ENCODE data around the gene DIO3.
"Not testable (repeated sequence)": the region's sequence is repeated elsewhere in the genome, so short reads cannot be mapped to it uniquely, and the experiment has no call there.

DIO3 gene

DNA sequence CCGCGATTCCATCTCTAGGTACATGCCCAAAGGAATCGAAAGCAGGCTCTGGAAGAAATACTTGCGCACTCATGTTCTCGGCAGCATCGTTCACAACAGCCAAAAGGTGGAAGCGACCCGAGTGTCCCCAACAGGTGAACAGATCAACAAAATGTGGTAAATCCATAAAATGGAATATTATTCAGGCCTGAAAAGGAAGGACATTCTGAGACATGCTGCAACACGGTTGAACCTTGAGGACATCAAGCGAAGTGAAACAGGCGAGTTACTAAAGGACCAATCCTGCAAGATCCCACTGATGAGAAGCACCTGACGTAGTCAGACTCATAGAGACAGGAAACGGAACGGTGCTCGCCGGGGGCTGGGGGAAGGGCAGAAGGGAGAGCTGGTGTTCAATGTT lies 17.5 kb upstream of the DIO3 start:
- no peak for DNase-seq

DNA sequence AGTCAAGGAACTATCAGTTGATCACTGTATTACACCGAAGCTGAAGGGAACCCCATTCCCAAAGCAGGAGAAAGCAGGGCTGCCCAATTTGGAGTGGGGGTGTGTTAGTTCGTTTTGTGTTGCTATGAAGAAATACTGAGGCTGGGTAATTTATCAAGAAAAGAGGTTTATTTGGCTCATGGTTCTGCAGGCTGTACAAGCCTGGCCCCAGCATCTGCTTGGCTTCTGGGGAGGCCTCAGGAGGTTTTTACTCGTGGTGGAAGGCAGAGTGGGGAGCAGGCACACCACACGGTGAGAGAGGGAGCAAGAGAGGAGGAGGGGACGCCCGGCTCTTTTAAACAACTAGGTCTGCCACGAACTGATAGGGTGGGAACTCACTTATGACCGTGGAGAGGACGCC lies 16.7 kb upstream of the DIO3 start:
- no peak for DNase-seq

DNA sequence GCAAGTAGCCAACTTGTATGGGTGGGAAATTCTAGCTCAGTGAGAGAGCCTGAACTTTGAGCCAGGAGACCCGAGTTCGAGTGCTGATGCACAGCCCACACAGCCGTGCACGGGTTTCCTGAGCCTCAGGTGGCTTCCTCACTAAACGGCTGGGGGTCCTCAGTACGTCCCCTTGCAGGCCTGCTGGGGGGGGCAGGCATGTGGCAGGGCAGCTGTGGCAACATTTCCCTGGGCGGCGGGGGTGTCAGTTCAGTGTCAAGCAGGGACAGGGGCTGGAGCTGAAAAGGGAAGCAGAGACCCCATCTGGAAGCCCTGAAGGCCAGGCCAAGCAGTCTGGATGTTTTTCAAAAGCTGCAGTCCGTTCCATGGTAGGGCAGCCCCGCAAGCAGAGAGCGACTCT lies 14.6 kb upstream of the DIO3 start:
- no peak for DNase-seq

DNA sequence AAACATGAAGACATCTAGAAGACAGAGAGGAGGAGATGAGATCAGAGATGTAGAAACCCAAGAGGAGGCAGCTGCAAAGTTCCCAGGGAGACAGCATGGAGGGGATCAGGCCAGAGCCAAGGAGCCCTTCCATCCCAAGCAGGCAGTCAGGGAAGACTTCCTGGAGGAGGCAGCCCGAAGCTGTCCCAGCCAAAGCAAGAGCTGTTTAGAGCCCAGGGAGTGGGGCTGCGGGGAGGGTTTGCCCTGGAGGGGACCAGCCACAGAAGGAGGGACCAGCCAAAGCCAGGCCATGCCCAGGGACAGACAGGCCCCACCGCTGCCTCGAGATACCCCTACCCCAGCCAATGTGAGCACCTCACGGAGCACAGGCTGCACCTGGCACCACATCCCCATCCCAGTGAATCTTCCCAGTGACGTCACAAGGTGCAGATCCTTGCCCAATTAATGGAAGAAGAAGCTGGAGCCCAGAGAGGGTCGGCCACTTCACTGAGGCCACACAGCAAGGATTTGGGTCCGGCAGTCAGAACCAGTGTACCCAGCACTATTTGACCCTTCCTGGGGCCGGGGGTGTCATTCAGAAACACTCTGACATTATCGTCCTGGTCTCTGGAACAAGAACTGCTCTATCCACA lies 14.1 kb upstream of the DIO3 start:
- DNase-seq, result no peak

DNA sequence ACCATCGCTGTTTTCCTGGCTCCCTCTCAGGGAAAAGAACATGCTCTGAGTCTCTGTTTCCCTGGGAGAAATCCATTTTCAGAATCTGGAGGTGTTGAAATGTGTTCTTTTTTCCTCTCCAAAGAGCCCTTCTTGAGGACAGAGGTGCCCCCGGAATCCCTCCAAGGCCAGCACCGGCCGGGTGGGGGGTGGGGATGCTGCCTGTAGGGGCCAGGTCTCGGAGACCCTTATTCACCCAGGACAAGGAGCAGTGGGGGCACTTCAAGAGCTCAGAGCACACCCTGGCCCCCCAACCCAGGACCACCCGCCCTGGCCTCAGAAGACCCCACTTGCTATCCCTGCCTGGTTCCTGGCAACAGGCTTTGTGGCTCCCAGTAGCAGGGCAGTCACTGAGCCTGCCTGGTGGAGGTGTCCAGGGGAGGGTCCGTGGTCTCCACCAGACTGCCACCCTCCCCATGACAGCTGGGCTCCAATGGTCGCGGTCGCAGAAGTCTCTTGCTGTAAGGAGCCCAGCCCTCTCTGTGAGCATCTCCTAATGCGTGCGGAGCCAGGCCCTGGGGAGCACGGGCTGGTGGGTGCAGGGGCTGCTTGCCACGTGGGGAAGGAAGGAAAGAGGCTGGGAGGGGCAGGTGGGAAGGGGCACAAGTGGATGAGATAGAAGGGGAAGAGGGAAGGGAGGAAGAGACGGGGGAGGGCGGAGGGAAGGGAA lies 13.2 kb upstream of the DIO3 start:
- DNase-seq, result no peak

DNA sequence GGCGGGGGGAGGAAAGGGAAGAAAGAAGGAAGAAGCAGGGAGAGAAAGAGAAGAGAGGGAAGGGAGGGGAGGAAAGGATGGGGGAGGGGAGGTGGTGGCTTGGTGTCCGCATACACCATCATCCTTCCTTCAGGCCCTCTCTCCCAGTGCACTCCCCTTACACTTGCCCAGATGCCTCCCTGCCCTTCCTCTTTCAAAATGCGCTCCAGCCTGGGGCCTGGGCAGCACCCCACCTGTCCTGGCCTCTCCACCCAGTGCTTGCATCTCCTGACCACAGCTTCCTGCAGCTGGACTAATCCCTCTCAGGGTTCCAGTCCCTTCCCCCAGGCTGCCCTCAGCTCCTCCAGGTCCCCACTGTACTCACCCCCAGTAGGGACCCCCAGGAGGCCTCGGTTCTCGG lies 12.6 kb upstream of the DIO3 start:
- no peak for DNase-seq

DNA sequence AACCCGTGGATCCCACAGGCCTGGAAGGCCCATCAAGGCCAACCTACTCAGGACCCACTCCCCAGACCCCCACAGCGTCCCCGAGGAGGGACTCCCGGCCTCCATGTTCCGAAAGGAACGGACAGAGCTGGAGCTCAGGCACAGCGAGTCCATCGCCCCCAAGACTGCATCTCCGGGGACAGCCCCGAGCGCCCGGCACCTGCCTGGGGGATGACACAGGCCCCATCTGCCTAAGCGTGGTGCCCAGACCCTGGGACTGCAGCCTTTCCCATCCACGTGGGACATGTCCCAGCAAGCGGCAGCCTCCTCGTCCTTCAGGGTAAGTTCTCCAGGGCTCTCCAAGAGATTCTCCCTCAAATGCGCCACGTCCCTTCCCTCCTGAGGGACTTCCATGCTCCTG lies 12.1 kb upstream of the DIO3 start:
- DNase-seq, result no peak

DNA sequence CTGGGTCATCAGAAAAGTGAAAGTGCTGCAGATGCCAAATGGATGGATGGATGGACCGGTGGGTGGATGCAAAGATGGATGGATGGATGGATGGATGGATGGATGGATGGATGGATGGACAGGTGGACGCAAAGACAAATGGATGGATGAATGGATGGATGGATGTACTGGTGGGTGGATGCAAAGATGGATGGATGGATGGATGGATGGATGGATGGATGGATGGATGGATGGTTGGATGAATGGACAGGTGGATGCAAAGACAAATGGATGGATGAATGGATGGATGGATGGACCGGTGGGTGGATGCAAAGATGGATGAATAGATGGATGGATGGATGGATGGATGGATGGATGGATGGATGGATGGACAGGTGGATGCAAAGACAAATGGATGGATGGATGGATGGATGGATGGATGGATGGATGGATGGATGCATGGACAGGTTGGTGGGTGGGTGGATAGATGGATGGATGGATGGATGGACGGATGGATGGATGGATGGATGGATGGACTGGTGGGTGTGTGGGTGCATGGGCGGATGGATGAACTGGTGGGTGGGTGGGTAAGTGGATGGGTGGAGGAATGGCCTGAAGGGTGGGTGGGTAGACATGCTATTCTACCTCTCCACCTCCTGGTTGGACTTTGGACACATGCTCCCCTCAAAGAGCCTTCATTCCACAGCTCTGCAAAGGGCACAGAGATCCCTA lies 10.9 kb upstream of the DIO3 start:
- not testable (repeated sequence) for DNase-seq

DNA sequence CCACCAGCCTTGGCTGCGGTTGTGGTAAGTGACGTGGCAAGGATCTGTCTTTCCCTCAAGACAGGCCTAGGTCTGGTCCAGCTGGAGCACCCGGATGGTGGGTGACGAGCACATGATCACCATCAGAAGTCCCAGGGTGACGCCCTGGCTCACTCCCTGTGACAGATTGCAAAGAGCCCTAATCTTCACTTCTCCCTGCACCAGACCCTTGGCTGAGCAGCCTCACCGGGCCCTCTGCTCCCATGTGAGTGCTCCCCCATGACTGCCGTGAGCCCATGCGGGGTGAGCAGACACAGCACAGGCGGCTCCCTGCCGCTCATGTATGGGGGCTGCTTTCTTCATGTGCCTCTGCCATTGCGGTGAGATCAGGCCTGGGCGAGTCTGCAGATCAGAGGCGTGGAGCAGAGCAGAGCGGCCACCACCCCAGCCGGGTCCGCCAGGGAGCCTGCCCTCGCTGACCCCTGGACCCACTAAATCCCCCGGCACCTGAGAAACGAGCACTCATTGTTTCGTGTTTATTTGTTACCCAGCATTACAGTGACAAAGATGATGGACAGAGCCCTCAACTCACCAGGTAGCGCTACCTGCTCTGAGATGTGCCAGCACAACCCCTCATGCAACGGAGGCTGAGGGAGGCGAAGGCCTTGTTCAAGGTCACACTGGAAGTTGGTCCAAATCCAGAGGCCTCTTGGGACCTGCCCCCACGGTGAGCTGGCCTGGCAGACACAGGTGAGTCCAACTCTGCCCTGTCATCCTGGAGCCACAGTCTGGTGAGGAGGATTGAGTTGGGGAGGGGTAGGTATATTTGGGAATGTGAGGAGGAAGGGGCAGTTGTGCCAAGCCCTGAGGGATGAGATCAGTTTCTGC lies 9.3 kb upstream of the DIO3 start:
- DNase-seq, result no peak

DNA sequence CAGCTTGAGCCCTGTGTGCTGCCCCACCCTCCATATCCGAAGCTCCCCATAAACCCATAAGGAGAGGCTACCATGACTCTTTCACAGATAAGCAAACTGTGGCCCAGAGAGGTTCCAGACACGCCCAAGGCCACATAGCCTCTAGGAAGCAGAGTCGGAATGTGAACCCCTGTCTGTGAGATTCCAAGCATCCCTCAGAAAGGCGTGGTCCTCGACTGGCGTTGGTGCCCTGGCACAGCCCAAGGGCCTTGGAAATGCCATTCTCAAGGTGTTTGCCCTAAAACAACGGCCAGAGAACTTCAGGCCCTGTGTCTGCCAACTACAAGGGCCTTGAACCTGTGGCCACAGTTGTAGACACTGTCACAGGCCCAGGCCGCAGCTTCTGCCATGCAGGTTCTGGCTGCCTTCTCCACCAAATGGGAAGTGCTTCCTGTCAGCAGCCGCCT lies 8.5 kb upstream of the DIO3 start:
- no peak for DNase-seq

DNA sequence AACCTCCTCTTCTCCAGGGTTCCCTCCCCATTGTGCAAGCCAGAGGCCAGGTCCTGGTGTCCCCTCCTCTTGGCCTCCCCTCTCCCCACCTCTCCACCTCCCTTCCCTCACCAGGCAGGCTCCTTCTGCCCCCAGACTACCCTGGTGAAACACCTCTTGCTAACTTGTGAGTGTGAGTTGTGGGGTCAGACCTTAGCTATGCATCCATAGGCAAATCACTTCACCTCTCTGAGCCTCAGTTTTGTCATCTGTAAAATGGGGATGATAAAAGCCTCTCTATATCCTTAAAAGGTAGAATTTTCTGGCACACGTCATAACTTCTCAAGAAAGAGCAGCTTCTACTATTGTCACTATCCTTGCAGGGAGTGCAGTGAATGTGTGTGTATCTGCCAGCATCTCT lies 7.9 kb upstream of the DIO3 start:
- no peak for DNase-seq

DNA sequence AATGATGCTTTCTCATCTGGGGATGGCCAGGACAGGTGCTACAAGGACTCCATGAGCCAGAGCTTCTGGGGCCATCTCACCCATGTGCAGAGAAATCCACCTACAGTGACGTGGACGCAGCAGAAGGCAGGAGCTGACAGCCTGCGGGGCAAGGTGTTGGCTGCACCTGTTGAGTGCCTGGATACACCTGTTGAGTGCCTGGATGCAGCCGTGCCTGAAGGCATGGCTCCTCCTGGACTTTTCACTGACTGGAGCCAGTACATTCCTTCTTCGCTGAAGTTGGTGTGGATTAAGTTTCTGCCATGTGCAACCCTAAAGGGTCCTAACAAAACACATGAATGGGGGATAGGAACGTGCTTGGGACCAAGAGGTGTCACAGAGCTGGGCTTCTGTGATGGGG lies 7.4 kb upstream of the DIO3 start:
- no peak for DNase-seq

DNA sequence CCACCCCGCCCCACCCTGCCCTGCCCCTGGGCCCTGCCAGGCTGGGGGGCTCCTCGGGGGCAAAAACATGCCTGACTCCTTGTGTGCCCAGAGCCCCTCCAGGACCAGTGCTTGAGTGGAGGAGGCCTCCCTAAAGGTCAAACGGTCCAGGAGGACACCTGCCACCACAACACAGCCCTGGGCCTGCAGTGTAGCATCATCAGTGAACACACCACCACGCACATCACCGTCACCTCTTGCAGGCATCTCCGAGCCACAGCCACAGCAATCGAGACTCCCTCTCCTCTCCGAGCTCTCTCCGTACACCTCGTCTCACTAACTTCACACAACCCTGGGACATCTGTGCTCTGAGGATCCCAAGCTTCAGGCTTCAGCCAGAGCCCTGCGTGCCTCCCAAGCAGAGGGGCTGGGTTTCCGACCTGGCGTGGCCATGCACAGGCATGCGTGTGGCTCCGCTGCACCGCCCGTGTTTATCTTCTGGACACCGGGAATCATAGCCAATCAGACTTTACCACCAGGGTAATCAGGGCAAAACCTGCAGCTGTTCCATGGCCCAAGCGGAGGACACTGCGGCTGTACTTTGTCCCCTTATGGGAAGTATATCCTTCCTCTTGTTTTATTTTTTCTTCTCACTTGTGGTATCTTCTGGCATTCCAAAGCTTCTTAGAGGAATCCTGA lies 6.2 kb upstream of the DIO3 start:
- DNase-seq, result no peak

DNA sequence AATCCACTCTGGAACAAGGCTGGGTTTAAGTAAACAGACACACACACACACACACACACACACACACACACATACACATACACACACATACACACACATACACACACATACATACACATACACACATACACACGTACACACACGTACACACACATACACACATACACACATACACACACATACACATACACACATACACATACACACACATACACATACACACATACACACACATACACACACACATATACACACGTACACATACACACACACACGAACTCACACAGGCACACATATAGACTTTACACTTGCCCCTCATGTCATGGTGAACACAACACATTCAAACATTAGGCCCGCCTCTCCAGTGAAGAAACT lies 5.6 kb upstream of the DIO3 start:
- DNase-seq, result not testable (repeated sequence)

DNA sequence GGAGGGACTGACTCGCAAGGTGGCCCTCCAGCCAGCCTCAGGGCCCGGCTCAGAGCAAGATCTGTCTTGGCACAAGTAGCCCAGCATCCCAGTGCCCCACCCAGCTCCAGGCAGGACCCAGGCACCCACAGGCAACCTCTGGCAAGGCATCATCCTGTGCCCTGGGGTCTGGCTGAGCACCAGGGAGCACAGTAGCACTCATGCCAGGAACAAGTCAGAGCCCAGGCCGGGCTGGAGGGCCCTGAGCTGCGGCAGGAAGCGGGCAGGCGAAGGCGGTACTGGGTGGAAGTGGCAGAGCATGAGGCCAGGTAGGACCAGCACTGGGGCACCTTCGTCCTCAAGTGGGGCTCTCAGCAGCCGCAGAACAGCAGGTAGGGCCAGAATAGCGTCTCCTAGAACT lies 5.2 kb upstream of the DIO3 start:
- no peak for DNase-seq

DNA sequence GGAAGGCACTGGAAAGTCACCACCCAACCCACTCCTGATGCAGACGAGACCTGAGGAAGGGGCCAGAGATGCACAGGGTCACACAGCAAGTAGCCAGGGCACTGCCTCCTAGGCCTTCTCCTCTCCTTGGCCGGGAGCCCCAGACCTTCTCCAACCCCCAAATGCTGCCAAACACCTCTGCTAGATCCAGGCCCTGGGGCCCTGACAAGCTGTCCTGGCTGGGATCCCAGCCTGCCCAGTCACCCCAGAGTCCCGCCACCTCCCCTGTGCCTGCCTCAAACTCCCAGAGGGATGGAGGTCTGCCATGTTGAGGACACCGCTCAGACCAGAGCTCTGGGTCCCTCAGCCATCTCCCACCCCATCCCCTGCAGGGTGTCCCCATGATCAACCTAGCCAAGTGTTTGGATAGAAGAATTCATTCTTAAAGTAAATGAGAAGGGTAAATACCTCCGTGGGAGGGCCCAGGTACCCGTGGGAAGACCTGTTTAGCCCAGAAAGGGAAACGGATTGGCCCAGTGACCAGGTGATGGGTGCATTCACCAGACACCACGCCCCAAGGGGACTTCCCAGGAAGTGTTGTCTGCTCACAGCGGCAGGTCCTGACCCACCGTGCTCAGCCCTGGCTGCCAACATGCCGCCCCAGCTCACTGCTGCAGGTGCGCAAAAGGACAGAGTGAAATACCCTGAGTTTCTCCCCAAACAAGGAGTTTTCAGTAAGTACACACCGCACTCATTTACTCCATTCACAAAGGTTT lies 4.6 kb upstream of the DIO3 start:
- DNase-seq, result no peak

DNA sequence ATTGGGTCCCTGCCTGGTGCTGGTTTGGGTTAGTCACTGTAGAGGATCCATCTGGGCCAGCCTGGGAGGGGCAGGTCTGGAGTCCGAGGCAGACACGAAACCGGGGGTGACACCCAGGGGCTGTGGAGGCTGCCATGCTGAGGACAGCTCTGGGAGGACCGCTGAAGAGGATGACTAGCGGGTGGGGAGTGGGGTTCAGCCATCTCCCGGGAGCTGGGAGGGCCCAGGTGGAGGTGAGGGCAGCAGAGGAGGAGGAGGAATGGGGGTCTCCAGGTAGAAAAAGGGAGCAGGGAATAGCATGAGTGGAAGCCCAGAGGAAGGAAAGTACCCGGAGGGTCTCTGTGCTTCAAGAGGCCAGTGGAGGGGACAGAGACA lies 4.0 kb upstream of the DIO3 start:
- no peak for DNase-seq

DNA sequence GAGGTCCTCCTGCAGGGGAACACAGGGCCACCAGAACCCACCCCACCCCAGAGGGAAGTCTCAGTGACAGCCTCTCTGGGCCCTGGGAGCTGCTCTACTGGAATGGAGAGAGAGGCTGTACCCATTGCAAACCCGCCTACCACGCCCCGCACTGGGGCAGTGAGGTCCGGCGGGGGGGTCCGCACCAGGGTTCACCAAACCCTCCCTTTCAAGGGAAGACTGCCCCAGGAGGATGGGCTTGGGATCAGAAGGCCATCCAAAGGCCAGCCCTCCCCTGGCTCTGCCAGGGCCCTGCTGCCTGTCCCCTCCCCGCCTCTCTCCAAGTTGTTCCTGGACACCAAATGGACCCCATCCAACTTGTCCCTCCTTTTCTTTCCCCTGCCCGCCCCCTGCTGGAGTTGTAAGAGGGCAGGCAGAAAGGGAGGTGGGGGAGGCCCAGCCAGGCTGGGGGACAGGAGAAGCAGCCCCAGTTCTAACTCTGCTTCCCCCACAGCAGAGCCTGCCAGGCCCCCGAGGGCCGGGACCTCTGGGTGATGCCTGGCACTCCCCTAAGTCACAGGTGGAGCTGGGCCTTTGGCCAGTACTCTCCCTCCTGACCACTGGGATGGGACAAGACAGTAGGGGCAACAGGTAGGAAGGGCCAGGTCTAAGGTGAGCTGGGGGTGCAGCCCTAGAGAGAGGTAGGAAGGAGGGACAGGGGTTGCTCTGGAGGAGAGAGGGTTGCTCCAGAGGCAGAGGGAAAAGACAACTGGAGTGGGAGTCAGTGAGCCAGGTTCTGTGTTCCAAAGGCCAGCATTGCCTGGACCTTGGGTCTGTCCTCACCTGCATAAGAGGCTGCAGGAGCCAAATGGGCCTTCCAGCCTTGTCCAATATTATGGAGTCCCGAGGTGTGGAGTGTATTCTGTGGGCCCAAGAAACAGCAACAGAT lies 3.2 kb upstream of the DIO3 start:
- DNase-seq, result no peak

DNA sequence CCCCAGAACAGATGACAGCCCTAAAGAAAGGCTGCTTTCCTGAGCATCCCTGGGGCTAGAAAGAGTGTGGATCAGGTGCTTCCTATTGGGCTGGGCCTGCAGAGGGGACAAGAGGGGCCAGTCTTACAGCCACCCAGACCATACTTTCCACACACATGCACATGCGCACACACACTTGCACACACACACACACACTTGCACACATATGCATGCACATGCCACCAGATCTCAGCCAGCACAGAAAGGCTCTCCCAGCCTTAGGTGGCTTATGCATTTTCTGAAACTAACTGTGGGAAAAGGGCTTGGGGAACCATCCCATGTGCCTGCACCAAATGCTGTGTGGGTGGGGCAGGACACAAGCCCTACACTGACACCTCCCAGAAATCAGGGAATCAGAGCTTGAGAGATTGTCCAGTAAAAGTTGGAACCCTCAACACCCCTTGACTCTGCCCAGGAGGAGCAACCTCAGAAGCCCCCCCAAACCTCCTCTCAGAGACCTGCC lies 2.5 kb upstream of the DIO3 start:
- no peak for DNase-seq

DNA sequence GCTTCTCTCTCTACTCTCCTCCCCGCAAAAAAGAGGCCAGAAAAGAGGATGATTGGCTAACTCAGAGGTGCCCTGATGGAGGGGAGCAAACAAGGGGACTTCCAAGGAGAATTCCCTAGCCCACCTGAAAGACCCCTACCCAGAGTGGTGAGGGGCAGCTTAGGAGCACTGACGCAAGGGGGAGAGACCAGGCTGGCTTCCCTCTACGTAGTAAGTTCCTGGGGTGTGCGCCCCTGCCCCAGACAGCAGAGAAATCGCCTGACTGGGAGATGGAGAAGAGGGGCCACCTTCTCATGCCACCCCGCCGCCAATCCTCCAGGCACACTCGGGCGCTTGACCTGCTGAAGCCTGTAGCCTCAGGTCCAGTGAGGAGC lies 2.1 kb upstream of the DIO3 start:
- DNase-seq, result no peak

Measured in NCI-H2171 (cell line).